A204.1 (cell line): ENCODE measurements around the gene CD99L2.
"Not testable (repeated sequence)": the region's sequence is repeated elsewhere in the genome, so short reads cannot be mapped to it uniquely, and the experiment has no call there.

Source experiments
- FAIRE-seq: peaks from 2 replicates; lab custom pipeline; 2012; peaks lifted over from hg19 to GRCh38; lab: Jason Lieb, UNC

Gene CD99L2

DNA sequence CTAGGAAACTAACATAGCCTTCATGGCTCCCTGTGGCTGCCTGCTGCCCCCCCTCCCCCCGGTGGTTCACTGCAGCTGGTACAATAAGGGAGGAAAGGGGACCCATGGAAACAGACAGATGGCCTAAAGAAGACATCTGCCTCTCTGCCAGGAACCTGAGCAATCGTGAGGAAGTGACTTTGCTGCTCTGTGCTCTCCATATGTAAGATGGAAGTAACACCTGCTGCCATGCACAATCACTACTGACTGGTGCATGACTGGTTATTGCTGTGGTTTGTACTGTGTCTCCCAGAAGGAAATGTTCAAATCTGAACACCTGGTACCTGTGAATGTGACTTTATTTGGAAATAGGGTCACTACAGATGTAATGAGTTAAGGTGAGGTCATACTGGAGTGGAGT is 43.6 kb downstream of the CD99L2 start:
- FAIRE-seq = no peak

- FAIRE-seq = no peak
Observed at GRCh38 chrX:150849996-150850720, 48.3 kb downstream of the CD99L2 start.

GRCh38 chrX:150849486-150849885 is 49.0 kb downstream of the CD99L2 start:
- FAIRE-seq = no peak

DNA sequence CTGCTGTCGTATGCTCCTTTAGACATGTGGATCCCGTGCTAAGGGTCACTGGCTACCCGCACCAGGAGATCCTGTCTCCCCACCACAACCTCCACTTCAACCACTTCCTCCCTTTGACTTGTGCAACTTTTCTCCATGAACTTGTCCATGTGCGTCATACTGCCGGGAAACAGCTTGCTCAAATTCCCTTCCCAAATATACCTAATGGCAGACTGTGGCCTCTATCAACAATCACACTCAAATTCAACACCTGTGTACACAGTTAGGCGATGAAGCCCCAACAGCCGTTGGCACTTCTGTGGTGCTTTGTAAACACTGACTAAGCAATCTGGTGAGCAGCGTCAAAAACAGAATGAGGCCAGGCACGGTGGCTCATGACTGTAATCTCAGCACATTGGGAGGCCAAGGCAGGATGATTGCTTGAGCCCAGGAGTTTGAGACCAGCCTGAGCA is 49.5 kb downstream of the CD99L2 start:
- no peak for FAIRE-seq

DNA sequence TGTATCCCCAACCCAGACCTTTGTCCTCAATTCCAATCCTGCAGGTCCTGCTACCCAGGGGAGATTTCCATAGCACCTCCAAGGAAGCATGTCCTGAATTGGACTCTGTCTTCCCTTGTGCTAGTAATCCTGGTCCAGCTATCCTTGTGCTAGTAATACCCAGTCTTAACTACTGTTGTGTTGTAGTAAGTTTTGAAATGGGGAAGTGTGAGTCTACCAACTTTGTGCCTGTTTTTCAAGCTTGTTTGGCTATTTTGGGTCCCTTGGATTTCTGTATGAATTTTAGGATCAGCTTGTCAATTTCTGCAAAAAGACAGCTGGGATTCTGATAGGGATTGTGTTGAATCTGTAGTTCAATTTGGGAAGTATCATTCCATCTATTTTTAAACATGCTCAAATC is 51.4 kb downstream of the CD99L2 start:
- FAIRE-seq = no peak

GRCh38 chrX:150846130-150846529 is 52.3 kb downstream of the CD99L2 start:
- FAIRE-seq = no peak

GRCh38 chrX:150845091-150845490 is 53.4 kb downstream of the CD99L2 start:
- no peak for FAIRE-seq

DNA sequence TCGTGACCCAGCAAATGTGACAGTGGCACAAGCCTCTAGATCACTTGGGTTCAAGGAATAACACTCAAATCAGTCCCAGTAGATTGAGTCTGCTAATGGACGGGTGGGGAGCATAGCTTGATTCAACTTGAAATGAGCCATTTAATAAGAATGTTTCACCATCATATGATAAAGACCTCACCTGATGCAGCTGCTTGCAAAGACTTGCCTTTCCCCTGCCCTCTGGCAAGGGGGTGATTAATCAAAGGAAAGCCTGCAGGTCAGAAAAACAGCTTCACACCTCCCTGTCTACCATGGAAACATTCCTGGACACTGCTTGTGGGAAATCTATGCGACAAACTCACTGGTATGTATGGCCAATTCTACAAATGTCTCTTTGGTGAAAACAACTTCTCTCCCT is 54.5 kb downstream of the CD99L2 start:
- no peak for FAIRE-seq

- no peak for FAIRE-seq
Observed at GRCh38 chrX:150842198-150842685, 56.2 kb downstream of the CD99L2 start.

GRCh38 chrX:150841456-150842197 is 56.8 kb downstream of the CD99L2 start:
- no peak for FAIRE-seq

- no peak for FAIRE-seq
Observed at GRCh38 chrX:150837845-150838244, 60.6 kb downstream of the CD99L2 start.

DNA sequence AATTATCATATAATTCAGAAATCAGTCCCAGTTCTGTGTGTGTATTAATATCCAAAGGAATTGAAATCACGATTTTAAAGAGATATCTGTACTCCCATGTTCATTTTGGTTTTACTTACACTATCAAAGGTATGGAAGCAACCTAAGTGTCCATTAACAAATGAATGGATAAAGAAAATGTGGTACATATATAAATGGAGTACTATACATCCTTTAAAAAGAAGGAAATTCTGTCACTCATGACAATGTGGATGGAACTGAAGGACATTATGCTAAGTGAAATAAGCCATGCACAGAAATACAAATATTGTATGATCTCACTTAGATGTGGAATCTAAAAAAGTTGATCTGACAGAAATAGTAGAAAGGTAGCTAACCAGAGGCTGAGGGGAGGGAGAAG is 63.8 kb downstream of the CD99L2 start:
- no peak for FAIRE-seq

- no peak for FAIRE-seq
Observed at GRCh38 chrX:150833454-150834056, 64.9 kb downstream of the CD99L2 start.

DNA sequence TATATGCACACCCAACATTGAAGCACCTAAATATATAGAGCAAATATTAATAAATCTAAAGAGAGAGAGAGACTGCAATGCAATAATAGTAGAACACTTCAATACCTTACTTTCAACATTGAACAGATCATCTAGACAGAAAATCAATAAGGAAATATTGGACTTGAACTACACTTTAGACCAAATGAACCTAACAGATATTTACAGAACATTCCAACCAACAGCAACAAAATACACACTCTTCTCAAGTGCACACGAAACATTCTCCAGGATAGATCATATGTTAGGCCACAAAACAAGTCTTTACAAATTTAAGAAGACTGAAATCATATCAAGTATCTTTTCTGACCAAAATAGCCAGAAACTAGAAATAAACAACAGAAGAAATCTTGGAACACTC is 66.6 kb downstream of the CD99L2 start:
- no peak for FAIRE-seq

DNA sequence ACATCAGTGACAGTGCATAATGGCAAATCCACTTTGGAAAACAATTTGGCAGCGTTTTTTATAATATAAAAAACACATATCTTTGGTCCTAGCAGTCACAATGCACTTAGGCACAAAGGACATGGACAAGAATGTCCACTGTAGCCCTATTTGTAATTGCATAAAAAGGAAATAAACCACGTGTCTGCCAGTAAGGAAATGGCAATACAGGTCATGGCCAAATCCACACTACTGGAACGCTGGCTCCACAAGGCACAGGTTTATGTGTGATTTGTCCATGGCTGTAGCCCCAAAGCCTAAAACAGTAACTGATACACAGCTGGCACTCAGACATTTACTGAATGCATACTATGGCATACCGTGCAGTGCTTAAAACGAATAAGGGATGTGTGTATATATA is 69.7 kb downstream of the CD99L2 start:
- no peak for FAIRE-seq

GRCh38 chrX:150824352-150824751 is 74.1 kb downstream of the CD99L2 start:
- FAIRE-seq = not testable (repeated sequence)

DNA sequence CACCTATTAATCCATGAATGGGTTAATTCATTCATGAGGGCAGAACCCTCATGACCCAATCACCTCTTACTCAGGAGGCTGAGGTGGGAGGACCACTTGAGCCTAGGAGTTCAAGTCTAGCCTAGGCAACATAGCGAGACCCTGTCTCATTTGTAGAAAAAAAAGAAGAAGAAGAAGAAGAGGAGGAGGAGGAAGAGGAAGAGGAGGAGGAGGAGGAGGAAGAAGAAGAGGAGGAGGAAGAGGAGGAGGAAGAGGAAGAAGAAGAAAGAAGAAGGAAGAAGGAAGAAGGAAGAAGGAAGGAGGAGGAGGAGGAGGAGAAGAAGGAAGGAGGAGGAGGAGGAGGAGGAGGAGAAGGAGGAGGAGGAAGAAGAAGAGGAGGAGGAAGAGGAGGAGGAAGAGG is 74.6 kb downstream of the CD99L2 start:
- not testable (repeated sequence) for FAIRE-seq

DNA sequence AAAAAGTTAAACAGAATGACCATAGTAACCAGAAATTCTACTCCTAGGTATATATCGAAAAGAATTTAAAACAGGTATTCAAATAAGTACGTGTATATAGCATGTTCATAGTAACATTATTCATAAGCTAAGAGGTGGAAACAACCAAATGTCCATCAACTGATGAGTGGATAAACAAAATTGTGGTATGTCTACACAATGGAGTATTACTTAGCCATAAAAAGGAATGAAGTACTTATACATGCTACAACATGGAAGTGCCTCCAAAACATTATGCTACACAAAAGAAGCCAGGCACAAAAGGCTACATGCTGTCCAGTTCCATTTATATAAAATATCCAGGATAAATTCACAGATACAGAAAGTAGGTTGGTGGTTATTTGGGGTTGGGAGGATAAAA is 76.5 kb downstream of the CD99L2 start:
- FAIRE-seq = no peak

GRCh38 chrX:150813922-150814321 is 84.5 kb downstream of the CD99L2 start:
- FAIRE-seq = no peak

DNA sequence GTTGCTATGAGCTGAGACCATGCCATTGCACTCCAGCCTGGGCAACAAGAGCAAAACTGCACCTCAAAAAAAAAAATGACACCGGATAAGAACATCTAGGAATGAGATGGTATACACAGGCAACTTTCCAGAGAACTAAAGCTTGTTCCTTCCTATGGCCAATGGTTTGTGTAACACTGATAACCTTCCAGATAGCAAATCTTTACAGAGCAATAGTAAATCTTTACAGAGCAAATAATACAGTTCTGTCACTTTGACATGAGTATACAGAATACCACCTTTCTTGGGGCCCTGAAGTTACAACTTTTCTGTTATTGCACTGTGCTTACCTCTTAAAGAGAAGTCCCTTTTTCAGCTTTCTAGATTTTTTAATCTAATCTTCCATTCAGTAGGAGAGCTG is 91.6 kb downstream of the CD99L2 start:
- FAIRE-seq = no peak

- no peak for FAIRE-seq
Observed at GRCh38 chrX:150805736-150806135, 92.7 kb downstream of the CD99L2 start.

- no peak for FAIRE-seq
Observed at GRCh38 chrX:150792949-150793527, 105.4 kb downstream of the CD99L2 start.

DNA sequence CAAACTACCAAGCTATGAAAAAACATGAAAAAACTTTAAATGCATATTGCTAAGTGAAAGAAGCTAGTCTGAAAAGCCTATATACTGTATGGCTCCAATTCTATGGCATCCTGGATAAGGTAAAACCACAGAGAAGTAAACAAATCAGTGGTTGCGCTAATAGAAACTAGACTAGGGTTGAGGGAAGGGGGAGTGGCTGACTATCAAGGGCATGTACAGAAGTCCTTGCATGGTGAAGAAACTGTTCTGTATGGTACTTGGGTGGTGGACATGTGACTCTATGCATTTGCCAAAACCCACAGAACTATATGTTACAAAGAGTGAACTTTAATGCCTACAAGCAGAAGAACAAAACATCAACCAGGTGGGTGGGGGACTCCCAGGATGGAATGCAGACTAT is 108.4 kb downstream of the CD99L2 start:
- FAIRE-seq = no peak
